Aorta (tissue), 5 donors: ENCODE data around the gene DPY19L1. TPM values are rescaled to one million over a fixed set of nuclear protein-coding genes. Genes with fewer than 3 reads are reported as not detected.
"Not testable (repeated sequence)": the region's sequence is repeated elsewhere in the genome, so short reads cannot be mapped to it uniquely, and the experiment has no call there.

Source experiments
- ATAC-seq: fragments of 200-7000 bp; cut with Tn5 transposase; one replicate; pipeline ENCODE4 v1.9.1; 2022; ENCODE audit warnings: moderate library complexity; ENCODE audit not compliant: low FRiP score
- DNase-seq, 2 donors: peaks; one replicate each; pipeline ENCODE4 v3.0.0-alpha.2; 2020
- H3K27ac ChIP-seq, 2 donors: one replicate each; pipeline ENCODE4 v1.5.1; 2013; ENCODE audit warnings: low read length in 2 of 2, mild to moderate bottlenecking in 2 of 2, moderate library complexity in 2 of 2, control low read depth in 1 of 2, inconsistent platforms in 1 of 2, low read depth in 1 of 2
- H3K27me3 ChIP-seq, 2 donors: one replicate each; pipeline ENCODE4 v1.6.1; 2013; ENCODE audit warnings: control low read depth in 1 of 2, low read length in 1 of 2, mild to moderate bottlenecking in 1 of 2, moderate library complexity in 1 of 2; ENCODE audit not compliant: insufficient read depth in 2 of 2, control insufficient read depth in 1 of 2
- H3K36me3 ChIP-seq, 2 donors: one replicate each; pipeline ENCODE4 v1.6.1; 2013; ENCODE audit warnings: control low read depth in 1 of 2, low read length in 1 of 2, mild to moderate bottlenecking in 1 of 2; ENCODE audit not compliant: insufficient read depth in 2 of 2, control insufficient read depth in 1 of 2
- H3K4me1 ChIP-seq, 2 donors: one replicate each; pipeline ENCODE4 v1.6.1; 2013; ENCODE audit warnings: low read length in 2 of 2, control low read depth in 1 of 2, mild to moderate bottlenecking in 1 of 2, moderate library complexity in 1 of 2; ENCODE audit not compliant: insufficient read depth in 2 of 2, control insufficient read depth in 1 of 2
- H3K4me3 ChIP-seq, 2 donors: one replicate each; pipeline ENCODE4 v1.5.1; 2013; ENCODE audit warnings: low read length in 2 of 2, control low read depth in 1 of 2, mild to moderate bottlenecking in 1 of 2
- H3K9me3 ChIP-seq: one replicate; pipeline ENCODE4 v1.6.1; 2013; ENCODE audit warnings: mild to moderate bottlenecking, low read length; ENCODE audit not compliant: control insufficient read depth
- whole genome bisulfite sequencing, 2 donors: extraction: QIAGEN DNeasy Blood & Tissue Kit; methylation state at CpG; one replicate each; pipeline ENCODE4 v1.1.7; 2013; 5-methylcytosine and 5-hydroxymethylcytosine counted together
- intact Hi-C, 2 donors: fragments of 100-400 bp; cut with DNase I; formaldehyde crosslinking; loops; one replicate each; pipeline versions ENCODE4 v1.14.2 to v1.15.0; 2022
- polyA plus RNA-seq, 2 donors: library from polyadenylated mRNA; stranded (reverse); fragments of 200-250 nt; gene quantifications; one replicate each; pipeline ENCODE4 v1.2.3, GENCODE V29; 2013
- total RNA-seq, 2 donors: library from RNA; stranded (reverse); fragmentation: NEBNext Ultra II Directional; extraction: Animal tissue kit (Norgen Biotek cat#: 25700); gene quantifications; one replicate each; pipeline ENCODE4 v1.2.1, GENCODE V29; 2021
- donor health status: healthy with polysubstance abuse.
- donor health status: Bipolar disorder and iron deficiency.
- donor health status: DM: no; HTN: no; CAD: no.
- donor health status: DM: no; HTN: no; CAD: no.
- donor health status: DM: yes; HTN: yes; CAD: no.

The DPY19L1 gene
- total and polyA plus RNA-seq, 4 donors, result 4.3 to 30.8 (median 19.5) TPM

- Histone ChIP-seq H3K4me3 (no peak overlapping the region), H3K4me1 (peaks cover 0 to 2% of the 10 kb centered on the region in 2 donors), H3K9me3 (no peaks in the 10 kb centered on the region), H3K27ac (no peak overlapping the region), H3K27me3 (no peaks in the 10 kb centered on the region), H3K36me3 (no peaks in the 10 kb centered on the region)
- no peak for DNase-seq
- 95 to 97% methylated on average over 1 of the region's 1 CpG for WGBS, 2 donors
- no peak for ATAC-seq
- intact Hi-C loops, result loop anchor here in 1 of 2 donors (5.0 kb wide), 1 partner anchor 33 kb away; the partner anchor contains the start of gene DPY19L1
Observed at GRCh38 chr7:35004531-35005095, 32.7 kb downstream of the DPY19L1 start.

DNA sequence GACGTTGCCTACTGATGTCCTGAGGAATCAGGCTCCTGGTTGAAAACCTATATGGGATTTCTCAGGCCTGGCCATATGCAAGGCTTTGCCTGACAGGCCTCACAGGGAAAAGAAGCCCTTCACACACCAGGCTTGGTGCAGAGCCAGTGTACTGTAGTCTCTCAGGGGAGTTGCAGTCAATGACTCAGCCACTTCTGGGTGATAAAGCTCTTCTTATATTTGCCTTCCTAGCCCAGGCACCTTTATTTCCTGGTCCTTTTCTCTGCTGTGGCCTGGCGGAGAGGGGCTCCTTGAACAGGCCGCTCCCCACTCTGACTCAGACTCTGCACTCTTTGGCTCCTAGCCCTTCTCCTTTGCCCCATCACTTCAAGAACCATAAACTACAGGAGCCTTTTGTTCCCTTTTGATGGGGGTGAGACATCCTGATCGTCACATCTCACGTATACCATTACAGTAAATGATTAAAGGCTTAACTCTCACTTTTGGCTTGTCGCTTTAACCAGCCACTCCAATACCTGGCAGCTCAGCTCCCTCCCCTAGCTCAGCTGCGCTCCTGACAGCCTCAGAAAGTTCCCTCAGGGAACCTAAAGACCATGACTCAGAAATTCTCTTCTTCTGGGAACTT lies 33.5 kb downstream of the DPY19L1 start:
- Histone ChIP-seq H3K27me3 (no peaks in the 10 kb centered on the region), H3K4me3 (no peak overlapping the region), H3K9me3 (no peaks in the 10 kb centered on the region), H3K4me1 (peaks cover 0 to 2% of the 10 kb centered on the region in 2 donors), H3K36me3 (no peaks in the 10 kb centered on the region), H3K27ac (no peak overlapping the region)
- intact Hi-C loops, result loop anchor here in 1 of 2 donors (5.0 kb wide), 1 partner anchor 34 kb away; the partner anchor contains the start of gene DPY19L1
- ATAC-seq, result peak; percentile 56
- no peak for DNase-seq
- 57 to 61% methylated on average over 7 of the region's 7 CpGs for WGBS, 2 donors

- DNase-seq, H3K27me3 ChIP-seq, H3K4me3 ChIP-seq, H3K27ac ChIP-seq, H3K36me3 ChIP-seq, H3K9me3 ChIP-seq, H3K4me1 ChIP-seq: not testable (repeated sequence)
- WGBS, 2 donors, result 22 to 41% methylated on average over 1 of the region's 1 CpG
- peak; percentile 11 for ATAC-seq
- intact Hi-C loops, result loop anchor here in 1 of 2 donors (5.0 kb wide), 1 partner anchor 34 kb away; the partner anchor contains the start of gene DPY19L1
Observed at GRCh38 chr7:35003177-35003650, 34.1 kb downstream of the DPY19L1 start.

- H3K36me3 ChIP-seq, DNase-seq, H3K27ac ChIP-seq, H3K4me3 ChIP-seq, H3K4me1 ChIP-seq, ATAC-seq, H3K27me3 ChIP-seq, H3K9me3 ChIP-seq, intact Hi-C loops: not testable (repeated sequence)
- WGBS, 2 donors, result 94% methylated on average over 5 to 6 of the region's 6 CpGs
Observed at GRCh38 chr7:34998335-34998734, 39.0 kb downstream of the DPY19L1 start.

- H3K27me3 ChIP-seq, H3K4me3 ChIP-seq, ATAC-seq, intact Hi-C loops, H3K36me3 ChIP-seq, H3K9me3 ChIP-seq, H3K27ac ChIP-seq, DNase-seq, H3K4me1 ChIP-seq: not testable (repeated sequence)
- WGBS, 2 donors, result 95 to 100% methylated on average over 2 to 4 of the region's 5 CpGs
Observed at GRCh38 chr7:34996423-34997090, 40.7 kb downstream of the DPY19L1 start.

DNA sequence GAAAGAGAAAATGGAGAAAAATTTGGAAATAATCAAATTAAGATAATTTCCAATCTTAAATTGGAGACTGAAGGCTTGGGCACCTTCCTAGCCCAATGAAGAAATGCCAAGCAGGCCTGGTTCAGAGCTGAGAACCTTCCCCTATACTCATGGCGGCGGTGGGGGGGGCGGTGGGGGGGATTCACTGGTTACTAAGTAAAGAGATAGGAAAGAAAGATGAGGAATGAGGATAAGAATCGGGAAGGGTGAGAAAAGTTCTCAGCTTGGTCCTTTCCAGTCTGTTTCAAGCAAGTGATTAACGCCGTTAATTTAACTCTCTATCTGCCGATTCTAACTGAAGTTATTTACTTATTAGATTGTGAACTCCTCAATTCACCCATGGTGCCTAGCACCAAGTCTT lies 41.5 kb downstream of the DPY19L1 start:
- Histone ChIP-seq H3K36me3 (no peaks in the 10 kb centered on the region), H3K4me3 (no peak overlapping the region), H3K27ac (no peak overlapping the region), H3K27me3 (no peaks in the 10 kb centered on the region), H3K4me1 (no peaks in the 10 kb centered on the region), H3K9me3 (no peaks in the 10 kb centered on the region)
- WGBS, 2 donors, result 80 to 82% methylated on average over 7 of the region's 7 CpGs
- ATAC-seq (no peak), DNase-seq (no peak)
- intact Hi-C loops, result no loop called here

- no peaks in the 10 kb centered on the region for H3K9me3 ChIP-seq
- 81 to 84% methylated on average over 12 of the region's 12 CpGs for WGBS, 2 donors
- no peak for DNase-seq
- H3K36me3 ChIP-seq, result no peaks in the 10 kb centered on the region
- H3K4me3 ChIP-seq, result no peak overlapping the region
- no peaks in the 10 kb centered on the region for H3K4me1 ChIP-seq
- H3K27ac ChIP-seq, result no peak overlapping the region
- no peak for ATAC-seq
- intact Hi-C loops, result no loop called here
- no peaks in the 10 kb centered on the region for H3K27me3 ChIP-seq
Observed at GRCh38 chr7:34991938-34992840, 45.1 kb downstream of the DPY19L1 start.

DNA sequence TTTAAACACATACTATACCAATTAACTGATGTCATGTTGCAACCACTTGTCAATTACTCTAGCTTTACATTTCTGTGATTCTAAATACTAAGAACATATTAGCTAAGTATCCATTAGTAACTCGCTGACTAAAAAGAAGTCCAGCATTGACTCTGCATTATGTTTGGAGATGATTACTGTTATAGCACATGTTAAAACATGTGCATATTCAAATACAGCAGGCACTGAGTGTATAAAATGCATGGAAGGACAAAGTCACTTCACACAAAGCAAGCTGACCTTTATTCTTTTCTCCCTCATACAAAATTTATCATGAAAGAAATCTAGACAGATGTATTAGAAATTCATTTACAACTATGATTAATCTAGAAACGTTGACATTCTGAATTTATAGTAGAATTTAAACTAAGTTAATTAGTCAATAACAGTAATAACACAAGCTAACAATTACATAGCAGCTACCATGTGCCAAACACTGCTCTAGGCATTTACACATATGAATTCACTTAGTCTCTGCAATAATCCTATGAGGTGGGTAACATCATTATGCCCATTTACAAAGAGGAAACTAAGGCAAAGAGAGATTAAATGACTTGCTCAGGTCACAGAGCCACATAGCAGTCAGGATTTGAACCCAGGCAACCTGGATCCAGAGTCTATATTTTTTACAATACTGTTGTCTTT lies 48.7 kb downstream of the DPY19L1 start:
- WGBS, 2 donors, result 96 to 98% methylated on average over 2 of the region's 2 CpGs
- H3K27ac ChIP-seq, DNase-seq, H3K27me3 ChIP-seq, H3K4me3 ChIP-seq, intact Hi-C loops, H3K36me3 ChIP-seq, H3K4me1 ChIP-seq, ATAC-seq, H3K9me3 ChIP-seq: not testable (repeated sequence)
